Measurements from ENCODE around the gene LETM1. TPM values are rescaled to one million over a fixed set of nuclear protein-coding genes. Genes with fewer than 3 reads are reported as not detected.

LETM1 gene
- total RNA-seq, 1 experiment from 2014 or later: 86.3 TPM

GRCh38 chr4:1793496-1793840 lies 62.5 kb downstream of the LETM1 start:
- no TSS peak for BruUV-seq (replicated peaks)
- ChIA-PET POLR2A (ENCODE audit: unreplicated experiment) (no interaction called here), CTCF (no interaction called here)
- Histone ChIP-seq H3K79me2 (ENCODE audit: low read length) (no peaks in the 10 kb centered on the region), H3K9me3 (ENCODE audit: low read length) (no peaks in the 10 kb centered on the region), H3K4me1 (ENCODE audit: insufficient read depth, low read length) (no peaks in the 10 kb centered on the region), H3K4me2 (ENCODE audit: low read length) (no peak overlapping the region), H3K4me3 (ENCODE audit: low read length) (no peak overlapping the region), H3F3A (ENCODE audit: low read length, unreplicated experiment) (no peaks in the 10 kb centered on the region), H3K36me3 (ENCODE audit: low read depth, low read length) (no peaks in the 10 kb centered on the region), H3K27ac (ENCODE audit: low read length) (no peak overlapping the region), H3K9me2 (replicated peaks; ENCODE audit: low read length) (no peaks in the 10 kb centered on the region), H3K27me3 (ENCODE audit: low read length) (peaks cover 22% of the 10 kb centered on the region), H3K9ac (ENCODE audit: low read length) (no peak overlapping the region), H4K20me1 (ENCODE audit: low read length) (no peaks in the 10 kb centered on the region), H2AFZ (ENCODE audit: low read length) (no peak overlapping the region)
- TF ChIP-seq EZH2phosphoT487 (IDR thresholded peaks at IDR 0.05; ENCODE audit: borderline replicate concordance, low read length) (no peak), EZH2 (IDR thresholded peaks at IDR 0.05; ENCODE audit: low read length, unreplicated experiment) (no peak)
- TF ChIP-seq, protein P1, sequence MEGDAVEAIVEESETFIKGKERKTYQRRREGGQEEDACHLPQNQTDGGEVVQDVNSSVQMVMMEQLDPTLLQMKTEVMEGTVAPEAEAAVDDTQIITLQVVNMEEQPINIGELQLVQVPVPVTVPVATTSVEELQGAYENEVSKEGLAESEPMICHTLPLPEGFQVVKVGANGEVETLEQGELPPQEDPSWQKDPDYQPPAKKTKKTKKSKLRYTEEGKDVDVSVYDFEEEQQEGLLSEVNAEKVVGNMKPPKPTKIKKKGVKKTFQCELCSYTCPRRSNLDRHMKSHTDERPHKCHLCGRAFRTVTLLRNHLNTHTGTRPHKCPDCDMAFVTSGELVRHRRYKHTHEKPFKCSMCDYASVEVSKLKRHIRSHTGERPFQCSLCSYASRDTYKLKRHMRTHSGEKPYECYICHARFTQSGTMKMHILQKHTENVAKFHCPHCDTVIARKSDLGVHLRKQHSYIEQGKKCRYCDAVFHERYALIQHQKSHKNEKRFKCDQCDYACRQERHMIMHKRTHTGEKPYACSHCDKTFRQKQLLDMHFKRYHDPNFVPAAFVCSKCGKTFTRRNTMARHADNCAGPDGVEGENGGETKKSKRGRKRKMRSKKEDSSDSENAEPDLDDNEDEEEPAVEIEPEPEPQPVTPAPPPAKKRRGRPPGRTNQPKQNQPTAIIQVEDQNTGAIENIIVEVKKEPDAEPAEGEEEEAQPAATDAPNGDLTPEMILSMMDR (conservative IDR thresholded peaks at IDR 0.05; ENCODE audit: low read depth, low read length): no peak
- peak; percentile 12 for DNase-seq
- peak; percentile 32 for ATAC-seq
- intact Hi-C loops (cut with micrococcal nuclease): no loop called here

GRCh38 chr4:1792832-1793495 lies 63.0 kb downstream of the LETM1 start, which contains the start of gene FGFR3:
FGFR3 (plus strand) TSS chr4:1793293; CDS start chr4:1793935, 642 bp downstream.
- DNase-seq (peak; percentile 3), ATAC-seq (peak; percentile 61)
- Histone ChIP-seq H2AFZ (ENCODE audit: low read length) (no peak within 1 kb of the TSS), H3K79me2 (ENCODE audit: low read length) (no peaks in the 10 kb centered on the region), H3K4me2 (ENCODE audit: low read length) (peak within 1 kb of the TSS; percentile 31), H3F3A (ENCODE audit: low read length, unreplicated experiment) (no peaks in the 10 kb centered on the region), H3K9me2 (replicated peaks; ENCODE audit: low read length) (no peaks in the 10 kb centered on the region), H3K4me1 (ENCODE audit: insufficient read depth, low read length) (no peaks in the 10 kb centered on the region), H3K27me3 (ENCODE audit: low read length) (peaks cover 22% of the 10 kb centered on the region), H3K9ac (ENCODE audit: low read length) (no peak within 1 kb of the TSS), H4K20me1 (ENCODE audit: low read length) (no peaks in the 10 kb centered on the region), H3K27ac (ENCODE audit: low read length) (no peak within 1 kb of the TSS), H3K9me3 (ENCODE audit: low read length) (no peaks in the 10 kb centered on the region), H3K4me3 (ENCODE audit: low read length) (no peak within 1 kb of the TSS), H3K36me3 (ENCODE audit: low read depth, low read length) (no peaks in the 10 kb centered on the region)
- ChIA-PET CTCF (no interaction called here), POLR2A (ENCODE audit: unreplicated experiment) (no interaction called here)
- BruUV-seq (replicated peaks): no TSS peak
- intact Hi-C loops (cut with micrococcal nuclease): no loop called here
- TF ChIP-seq EZH2phosphoT487 (IDR thresholded peaks at IDR 0.05; ENCODE audit: borderline replicate concordance, low read length) (no peak), EZH2 (IDR thresholded peaks at IDR 0.05; ENCODE audit: low read length, unreplicated experiment) (no peak)
- TF ChIP-seq, protein P1 (conservative IDR thresholded peaks at IDR 0.05; ENCODE audit: low read depth, low read length): no peak

DNA sequence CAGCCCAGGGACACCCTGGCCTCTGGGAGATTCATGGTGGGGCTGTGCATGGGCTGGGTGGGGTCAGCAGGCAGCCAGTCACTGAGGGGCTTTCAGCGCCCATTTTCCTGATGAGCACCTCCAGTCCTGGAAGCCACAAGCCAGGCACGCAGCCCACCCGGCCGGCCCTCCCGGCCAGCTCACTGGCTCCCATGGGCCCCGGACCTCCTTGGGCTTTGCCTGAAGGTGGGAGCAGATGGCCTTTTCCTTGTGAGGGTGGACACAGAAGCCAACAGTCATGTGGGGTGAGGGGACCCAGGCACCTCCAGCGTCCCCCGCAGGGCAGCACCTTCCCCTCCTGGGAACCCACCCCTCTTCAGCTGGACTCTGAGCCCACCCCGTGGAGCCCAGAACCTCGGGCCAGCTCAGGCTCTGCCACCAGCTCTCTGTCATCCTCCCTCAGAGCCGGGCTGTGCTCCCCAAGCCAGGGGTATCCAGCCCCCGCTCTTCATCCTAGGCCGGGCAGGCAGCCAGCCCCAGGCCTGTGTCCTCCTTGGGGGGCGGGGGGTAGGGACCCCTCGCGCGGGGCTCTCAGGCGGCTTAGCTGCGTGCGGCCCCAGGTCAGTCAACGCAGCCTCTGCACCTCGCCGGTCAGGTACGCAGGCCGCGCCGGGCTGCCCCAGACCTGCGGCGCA lies 63.7 kb downstream of the LETM1 start:
- Histone ChIP-seq H3K79me2 (ENCODE audit: low read length) (no peaks in the 10 kb centered on the region), H3K4me3 (ENCODE audit: low read length) (no peak overlapping the region), H3K9ac (ENCODE audit: low read length) (no peak overlapping the region), H2AFZ (ENCODE audit: low read length) (no peak overlapping the region), H3F3A (ENCODE audit: low read length, unreplicated experiment) (no peaks in the 10 kb centered on the region), H3K27me3 (ENCODE audit: low read length) (peaks cover 22% of the 10 kb centered on the region), H3K36me3 (ENCODE audit: low read depth, low read length) (no peaks in the 10 kb centered on the region), H3K4me2 (ENCODE audit: low read length) (no peak overlapping the region), H3K9me2 (replicated peaks; ENCODE audit: low read length) (no peaks in the 10 kb centered on the region), H4K20me1 (ENCODE audit: low read length) (no peaks in the 10 kb centered on the region), H3K9me3 (ENCODE audit: low read length) (no peaks in the 10 kb centered on the region), H3K4me1 (ENCODE audit: insufficient read depth, low read length) (no peaks in the 10 kb centered on the region), H3K27ac (ENCODE audit: low read length) (no peak overlapping the region)
- ChIA-PET CTCF (no interaction called here), POLR2A (ENCODE audit: unreplicated experiment) (no interaction called here)
- BruUV-seq (replicated peaks): no TSS peak
- TF ChIP-seq, protein P1 (conservative IDR thresholded peaks at IDR 0.05; ENCODE audit: low read depth, low read length): no peak
- TF ChIP-seq EZH2phosphoT487 (IDR thresholded peaks at IDR 0.05; ENCODE audit: borderline replicate concordance, low read length) (no peak), EZH2 (IDR thresholded peaks at IDR 0.05; ENCODE audit: low read length, unreplicated experiment) (no peak)
- DNase-seq: no peak
- intact Hi-C loops (cut with micrococcal nuclease): no loop called here
- ATAC-seq: no peak; the same call in 1 of the 2 replicates
